Sigmoid colon (tissue), 7 donors: Measurements from ENCODE around the gene KCNK3. TPM values are rescaled to one million over a fixed set of nuclear protein-coding genes. Genes with fewer than 3 reads are reported as not detected.
"Not testable (repeated sequence)": the region's sequence is repeated elsewhere in the genome, so short reads cannot be mapped to it uniquely, and the experiment has no call there.

Experiments used
- DNase-seq: peaks from one replicate; pipeline ENCODE4 v3.0.0-alpha.2; 2019
- H3K27ac ChIP-seq, 4 donors: fragments of 200-600 bp; sonication (generic); one replicate each; pipeline ENCODE4 v1.5.1; 2016 to 2019; ENCODE audit warnings: mild to moderate bottlenecking in 1 of 4
- H3K27me3 ChIP-seq, 3 donors: fragments of 200-600 bp; sonication (generic); one replicate each; pipeline ENCODE4 v1.5.1; 2019; ENCODE audit warnings: mild to moderate bottlenecking in 1 of 3
- H3K36me3 ChIP-seq, 4 donors: fragments of 200-600 bp; sonication (generic); one replicate each; pipeline ENCODE4 v1.5.1; 2016 to 2019
- H3K4me1 ChIP-seq, 4 donors: fragments of 200-600 bp; sonication (generic); one replicate each; pipeline ENCODE4 v1.5.1; 2017 to 2019
- H3K4me3 ChIP-seq, 4 donors: fragments of 200-600 bp; sonication (generic); one replicate each; pipeline ENCODE4 v1.5.1; 2017 to 2019; ENCODE audit warnings: mild to moderate bottlenecking in 2 of 4, moderate library complexity in 1 of 4
- H3K9me3 ChIP-seq, 4 donors: fragments of 200-600 bp in 3 of 4; sonication (generic) in 3 of 4; one replicate each; pipeline versions ENCODE4 v1.5.1 to v1.6.1; 2013 to 2019
- CTCF ChIP-seq, 4 experiments: fragments of 450-650 bp in 3 of 4; fragments of 200-600 bp in 1 of 4; IDR thresholded peaks; one replicate each; pipeline ENCODE4 v1.5.1; 2016 to 2019; ENCODE audit warnings: antibody characterized with exemption in 4 of 4, mild to moderate bottlenecking in 3 of 4, moderate library complexity in 2 of 4
- EP300 ChIP-seq, 4 donors: sonication (generic); formaldehyde crosslinking; IDR thresholded peaks; one replicate each; pipeline ENCODE4 v1.6.1; 2017; ENCODE audit warnings: antibody characterized with exemption in 4 of 4
- POLR2A ChIP-seq, 2 donors: fragments of 450-650 bp; IDR thresholded peaks; one replicate each; pipeline ENCODE4 v1.6.1; 2016; ENCODE audit warnings: antibody characterized with exemption in 2 of 2, mild to moderate bottlenecking in 2 of 2, moderate library complexity in 2 of 2
- POLR2AphosphoS5 ChIP-seq, 4 donors: sonication (generic); formaldehyde crosslinking; IDR thresholded peaks; one replicate each; pipeline ENCODE4 v1.6.1; 2017; ENCODE audit warnings: antibody characterized with exemption in 4 of 4
- WGBS, 2 donors: extraction: QIAGEN DNeasy Blood & Tissue Kit; methylation state at CpG; one replicate each; pipeline ENCODE4 v1.1.7; 2013; 5-methylcytosine and 5-hydroxymethylcytosine counted together
- intact Hi-C: fragments of 100-400 bp; cut with DNase I; formaldehyde crosslinking; loops from one replicate; pipeline ENCODE4 v1.15.1; 2023
- polyA plus RNA-seq, 3 donors: library from polyadenylated mRNA; stranded (reverse); fragments of 200-250 nt; gene quantifications; one replicate each; pipeline ENCODE4 v1.2.3, GENCODE V29; 2013
- total RNA-seq, 4 donors: library from RNA; depleted of rRNA; stranded (reverse); fragments of >200 nt; gene quantifications; one replicate each; pipeline ENCODE4 v1.1.0, GENCODE V29; 2016
- donor health status: healthy with polysubstance abuse.
- donor health status: Bipolar disorder and iron deficiency.
- donor health status: healthy.

Gene KCNK3
- total and polyA plus RNA-seq, 7 donors, result under 0.01 to 12.2 (median 2.9) TPM

GRCh38 chr2:26654061-26654340, 38.5 kb upstream of the KCNK3 start:
- Histone ChIP-seq H3K9me3 (no peaks in the 10 kb centered on the region), H3K27ac (no peak overlapping the region), H3K27me3 (no peaks in the 10 kb centered on the region), H3K36me3 (no peaks in the 10 kb centered on the region), H3K4me3 (no peak overlapping the region), H3K4me1 (peaks cover 0 to 8% (median 3%) of the 10 kb centered on the region in 4 donors)
- TF ChIP-seq CTCF (IDR thresholded peaks at IDR 0.05) (no peak), EP300 (IDR thresholded peaks at IDR 0.05) (no peak), POLR2A (IDR thresholded peaks at IDR 0.05) (no peak), POLR2AphosphoS5 (IDR thresholded peaks at IDR 0.05) (no peak)
- intact Hi-C loops, result no loop called here
- no peak for DNase-seq
- WGBS, 2 donors, result 61 to 88% methylated on average over 3 of the region's 3 CpGs

- WGBS, 2 donors, result 36 to 88% methylated on average over 1 of the region's 1 CpG
- H3K27ac ChIP-seq, intact Hi-C loops, H3K4me1 ChIP-seq, H3K4me3 ChIP-seq, H3K9me3 ChIP-seq, H3K27me3 ChIP-seq, DNase-seq, H3K36me3 ChIP-seq: not testable (repeated sequence)
Measured at GRCh38 chr2:26655120-26655519, 37.4 kb upstream of the KCNK3 start.

GRCh38 chr2:26655611-26656195, 36.8 kb upstream of the KCNK3 start:
- WGBS, 2 donors, result 89 to 91% methylated on average over 9 of the region's 9 CpGs
- Histone ChIP-seq H3K4me3 (no peak overlapping the region), H3K9me3 (no peaks in the 10 kb centered on the region), H3K27me3 (no peaks in the 10 kb centered on the region), H3K27ac (no peak overlapping the region), H3K36me3 (no peaks in the 10 kb centered on the region), H3K4me1 (no peaks in the 10 kb centered on the region)
- no peak for DNase-seq
- TF ChIP-seq CTCF (IDR thresholded peaks at IDR 0.05) (no peak), EP300 (IDR thresholded peaks at IDR 0.05) (no peak), POLR2A (IDR thresholded peaks at IDR 0.05) (no peak), POLR2AphosphoS5 (IDR thresholded peaks at IDR 0.05) (no peak)
- intact Hi-C loops, result no loop called here

- DNase-seq, result no peak
- Histone ChIP-seq H3K4me3 (no peak overlapping the region), H3K4me1 (no peaks in the 10 kb centered on the region), H3K36me3 (no peaks in the 10 kb centered on the region), H3K27ac (no peak overlapping the region), H3K27me3 (no peaks in the 10 kb centered on the region), H3K9me3 (no peaks in the 10 kb centered on the region)
- TF ChIP-seq EP300 (IDR thresholded peaks at IDR 0.05) (no peak), CTCF (IDR thresholded peaks at IDR 0.05) (no peak), POLR2A (IDR thresholded peaks at IDR 0.05) (no peak), POLR2AphosphoS5 (IDR thresholded peaks at IDR 0.05) (no peak)
- 79 to 91% methylated on average over 4 of the region's 4 CpGs for WGBS, 2 donors
- intact Hi-C loops, result no loop called here
Measured at GRCh38 chr2:26657265-26657664, 35.3 kb upstream of the KCNK3 start.

GRCh38 chr2:26658691-26659346, 33.7 kb upstream of the KCNK3 start:
- WGBS, 2 donors, result 47 to 69% methylated on average over 6 of the region's 6 CpGs
- intact Hi-C loops, result no loop called here
- Histone ChIP-seq H3K36me3 (no peaks in the 10 kb centered on the region), H3K9me3 (no peaks in the 10 kb centered on the region), H3K4me3 (no peak overlapping the region), H3K27me3 (no peaks in the 10 kb centered on the region), H3K27ac (no peak overlapping the region), H3K4me1 (no peaks in the 10 kb centered on the region)
- TF ChIP-seq POLR2AphosphoS5 (IDR thresholded peaks at IDR 0.05), result no peak
- TF ChIP-seq CTCF (IDR thresholded peaks at IDR 0.05), result no peak
- no peak for TF ChIP-seq EP300 (IDR thresholded peaks at IDR 0.05)
- no peak for TF ChIP-seq POLR2A (IDR thresholded peaks at IDR 0.05)
- no peak for DNase-seq
